ENCODE measurements around the gene GPC5. TPM values are rescaled to one million over a fixed set of nuclear protein-coding genes. Genes with fewer than 3 reads are reported as not detected.

The GPC5 gene
- total and polyA plus RNA-seq, 2 of the 13 experiments (the other 11 are each of a cell fraction or from before 2014, with no cell fraction given): 0.02 to 0.07 TPM

GRCh38 chr13:91348906-91349435, 49.5 kb upstream of the GPC5 start (continued):
- TF ChIP-seq, protein P1, sequence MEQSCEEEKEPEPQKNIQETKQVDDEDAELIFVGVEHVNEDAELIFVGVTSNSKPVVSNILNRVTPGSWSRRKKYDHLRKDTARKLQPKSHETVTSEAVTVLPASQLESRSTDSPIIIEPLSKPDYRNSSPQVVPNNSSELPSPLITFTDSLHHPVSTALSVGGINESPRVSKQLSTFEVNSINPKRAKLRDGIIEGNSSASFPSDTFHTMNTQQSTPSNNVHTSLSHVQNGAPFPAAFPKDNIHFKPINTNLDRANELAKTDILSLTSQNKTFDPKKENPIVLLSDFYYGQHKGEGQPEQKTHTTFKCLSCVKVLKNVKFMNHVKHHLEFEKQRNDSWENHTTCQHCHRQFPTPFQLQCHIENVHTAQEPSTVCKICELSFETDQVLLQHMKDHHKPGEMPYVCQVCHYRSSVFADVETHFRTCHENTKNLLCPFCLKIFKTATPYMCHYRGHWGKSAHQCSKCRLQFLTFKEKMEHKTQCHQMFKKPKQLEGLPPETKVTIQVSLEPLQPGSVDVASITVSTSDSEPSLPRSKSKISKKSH (CRISPR knock-in tag; IDR thresholded peaks at IDR 0.05; ENCODE audit: borderline replicate concordance): no peak
- TF ChIP-seq ZBTB3 (CRISPR knock-in tag; IDR thresholded peaks at IDR 0.05; ENCODE audit: borderline replicate concordance, low read depth) (no peak), NCOA2 (CRISPR knock-in tag; IDR thresholded peaks at IDR 0.05) (peak; percentile 12; the same call in 1 of the 2 replicates), PRMT3 (CRISPR knock-in tag; IDR thresholded peaks at IDR 0.05; ENCODE audit: borderline replicate concordance, low read depth) (no peak), TARDBP (CRISPR knock-in tag; IDR thresholded peaks at IDR 0.05) (peak; percentile 68; the same call in 1 of the 2 replicates), KLF15 (CRISPR knock-in tag; IDR thresholded peaks at IDR 0.05; ENCODE audit: borderline replicate concordance) (no peak; the same call in 1 of the 2 replicates), ZNF792 (CRISPR knock-in tag; IDR thresholded peaks at IDR 0.05) (0 out of 2 replicates have a peak, but pooled peaks have one; percentile 41), FOXA3 (CRISPR knock-in tag; IDR thresholded peaks at IDR 0.05) (no peak; the same call in none of the 2 replicates), MEIS1 (CRISPR knock-in tag; IDR thresholded peaks at IDR 0.05; ENCODE audit: borderline replicate concordance) (no peak), TEAD3 (CRISPR knock-in tag; optimal IDR thresholded peaks at IDR 0.05; ENCODE audit: borderline replicate concordance) (no peak), TEAD2 (CRISPR knock-in tag; IDR thresholded peaks at IDR 0.05) (no peak), ZFY (CRISPR knock-in tag; IDR thresholded peaks at IDR 0.05) (peak; percentile 33), CHCHD3 (CRISPR knock-in tag; IDR thresholded peaks at IDR 0.05) (no peak), ZNF740 (CRISPR knock-in tag; IDR thresholded peaks at IDR 0.05) (peak; percentile 98), ZNF577 (CRISPR knock-in tag; IDR thresholded peaks at IDR 0.05; ENCODE audit: borderline replicate concordance, low read depth) (no peak), SPEN (CRISPR knock-in tag; IDR thresholded peaks at IDR 0.05; ENCODE audit: low read depth) (peak; percentile 58; the same call in 1 of the 2 replicates), SNAI1 (CRISPR knock-in tag; IDR thresholded peaks at IDR 0.05; ENCODE audit: borderline replicate concordance) (no peak), ATF1 (CRISPR knock-in tag; IDR thresholded peaks at IDR 0.05) (no peak), JUND (CRISPR knock-in tag; IDR thresholded peaks at IDR 0.05) (no peak), ZNF597 (CRISPR knock-in tag; IDR thresholded peaks at IDR 0.05) (no peak), ZNF431 (CRISPR knock-in tag; IDR thresholded peaks at IDR 0.05; ENCODE audit: borderline replicate concordance, low read depth) (no peak), SMC3 (IDR thresholded peaks at IDR 0.05; ENCODE audit: low read length) (no peak)
- TF ChIP-seq, protein P2, sequence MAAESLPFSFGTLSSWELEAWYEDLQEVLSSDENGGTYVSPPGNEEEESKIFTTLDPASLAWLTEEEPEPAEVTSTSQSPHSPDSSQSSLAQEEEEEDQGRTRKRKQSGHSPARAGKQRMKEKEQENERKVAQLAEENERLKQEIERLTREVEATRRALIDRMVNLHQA (CRISPR knock-in tag; IDR thresholded peaks at IDR 0.05): no peak
- TF ChIP-seq, protein P3, sequence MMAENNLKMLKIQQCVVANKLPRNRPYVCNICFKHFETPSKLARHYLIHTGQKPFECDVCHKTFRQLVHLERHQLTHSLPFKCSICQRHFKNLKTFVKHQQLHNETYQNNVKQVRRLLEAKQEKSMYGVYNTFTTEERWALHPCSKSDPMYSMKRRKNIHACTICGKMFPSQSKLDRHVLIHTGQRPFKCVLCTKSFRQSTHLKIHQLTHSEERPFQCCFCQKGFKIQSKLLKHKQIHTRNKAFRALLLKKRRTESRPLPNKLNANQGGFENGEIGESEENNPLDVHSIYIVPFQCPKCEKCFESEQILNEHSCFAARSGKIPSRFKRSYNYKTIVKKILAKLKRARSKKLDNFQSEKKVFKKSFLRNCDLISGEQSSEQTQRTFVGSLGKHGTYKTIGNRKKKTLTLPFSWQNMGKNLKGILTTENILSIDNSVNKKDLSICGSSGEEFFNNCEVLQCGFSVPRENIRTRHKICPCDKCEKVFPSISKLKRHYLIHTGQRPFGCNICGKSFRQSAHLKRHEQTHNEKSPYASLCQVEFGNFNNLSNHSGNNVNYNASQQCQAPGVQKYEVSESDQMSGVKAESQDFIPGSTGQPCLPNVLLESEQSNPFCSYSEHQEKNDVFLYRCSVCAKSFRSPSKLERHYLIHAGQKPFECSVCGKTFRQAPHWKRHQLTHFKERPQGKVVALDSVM (CRISPR knock-in tag; IDR thresholded peaks at IDR 0.05): 0 out of 2 replicates have a peak, but pooled peaks have one; percentile 50
- TF ChIP-seq, protein P4, sequence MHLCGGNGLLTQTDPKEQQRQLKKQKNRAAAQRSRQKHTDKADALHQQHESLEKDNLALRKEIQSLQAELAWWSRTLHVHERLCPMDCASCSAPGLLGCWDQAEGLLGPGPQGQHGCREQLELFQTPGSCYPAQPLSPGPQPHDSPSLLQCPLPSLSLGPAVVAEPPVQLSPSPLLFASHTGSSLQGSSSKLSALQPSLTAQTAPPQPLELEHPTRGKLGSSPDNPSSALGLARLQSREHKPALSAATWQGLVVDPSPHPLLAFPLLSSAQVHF (CRISPR knock-in tag; IDR thresholded peaks at IDR 0.05): 0 out of 2 replicates have a peak, but pooled peaks have one; percentile 28

Measured in HepG2 (cell line).